Astrocyte (in vitro differentiated cells and primary cell): ENCODE data around the gene GRIP1.

Experiments
- EZH2 ChIP-seq: IDR thresholded peaks from 2 replicates; pipeline ENCODE4 v1.6.1; 2012; ENCODE audit warnings: mild to moderate bottlenecking, low read length, inconsistent platforms; ENCODE audit not compliant: insufficient read depth
- TF ChIP-seq, protein P1 (sequence below): IDR thresholded peaks from 2 replicates; pipeline ENCODE4 v1.5.1; 2011; ENCODE audit warnings: low read depth, mild to moderate bottlenecking, inconsistent platforms, low read length, moderate library complexity; ENCODE audit not compliant: insufficient read depth

DNA sequence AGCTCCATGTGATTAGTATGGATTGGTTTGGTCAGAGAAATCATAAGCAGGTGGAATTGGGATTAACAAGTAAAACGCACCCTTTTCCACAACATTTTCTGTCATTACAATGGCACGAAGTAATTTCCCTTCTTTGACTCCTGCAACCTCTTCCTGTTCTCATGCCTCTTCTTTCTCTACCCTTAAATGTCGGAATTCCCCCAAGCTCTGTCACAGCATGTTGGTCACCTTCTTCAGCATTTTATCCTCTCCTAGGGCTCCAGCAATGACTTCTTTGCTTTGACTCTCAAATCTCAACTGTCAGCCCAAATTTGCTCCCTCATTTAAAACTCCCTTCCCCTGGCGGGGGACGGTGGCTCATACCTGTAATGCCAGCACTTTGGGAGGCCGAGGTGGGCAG is 5.3 kb upstream of the GRIP1 start:
- TF ChIP-seq, protein P1, sequence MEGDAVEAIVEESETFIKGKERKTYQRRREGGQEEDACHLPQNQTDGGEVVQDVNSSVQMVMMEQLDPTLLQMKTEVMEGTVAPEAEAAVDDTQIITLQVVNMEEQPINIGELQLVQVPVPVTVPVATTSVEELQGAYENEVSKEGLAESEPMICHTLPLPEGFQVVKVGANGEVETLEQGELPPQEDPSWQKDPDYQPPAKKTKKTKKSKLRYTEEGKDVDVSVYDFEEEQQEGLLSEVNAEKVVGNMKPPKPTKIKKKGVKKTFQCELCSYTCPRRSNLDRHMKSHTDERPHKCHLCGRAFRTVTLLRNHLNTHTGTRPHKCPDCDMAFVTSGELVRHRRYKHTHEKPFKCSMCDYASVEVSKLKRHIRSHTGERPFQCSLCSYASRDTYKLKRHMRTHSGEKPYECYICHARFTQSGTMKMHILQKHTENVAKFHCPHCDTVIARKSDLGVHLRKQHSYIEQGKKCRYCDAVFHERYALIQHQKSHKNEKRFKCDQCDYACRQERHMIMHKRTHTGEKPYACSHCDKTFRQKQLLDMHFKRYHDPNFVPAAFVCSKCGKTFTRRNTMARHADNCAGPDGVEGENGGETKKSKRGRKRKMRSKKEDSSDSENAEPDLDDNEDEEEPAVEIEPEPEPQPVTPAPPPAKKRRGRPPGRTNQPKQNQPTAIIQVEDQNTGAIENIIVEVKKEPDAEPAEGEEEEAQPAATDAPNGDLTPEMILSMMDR, result no peak
- no peak for TF ChIP-seq EZH2
